ENCODE results near the gene CORO6.

- TF ChIP-seq, protein P1, sequence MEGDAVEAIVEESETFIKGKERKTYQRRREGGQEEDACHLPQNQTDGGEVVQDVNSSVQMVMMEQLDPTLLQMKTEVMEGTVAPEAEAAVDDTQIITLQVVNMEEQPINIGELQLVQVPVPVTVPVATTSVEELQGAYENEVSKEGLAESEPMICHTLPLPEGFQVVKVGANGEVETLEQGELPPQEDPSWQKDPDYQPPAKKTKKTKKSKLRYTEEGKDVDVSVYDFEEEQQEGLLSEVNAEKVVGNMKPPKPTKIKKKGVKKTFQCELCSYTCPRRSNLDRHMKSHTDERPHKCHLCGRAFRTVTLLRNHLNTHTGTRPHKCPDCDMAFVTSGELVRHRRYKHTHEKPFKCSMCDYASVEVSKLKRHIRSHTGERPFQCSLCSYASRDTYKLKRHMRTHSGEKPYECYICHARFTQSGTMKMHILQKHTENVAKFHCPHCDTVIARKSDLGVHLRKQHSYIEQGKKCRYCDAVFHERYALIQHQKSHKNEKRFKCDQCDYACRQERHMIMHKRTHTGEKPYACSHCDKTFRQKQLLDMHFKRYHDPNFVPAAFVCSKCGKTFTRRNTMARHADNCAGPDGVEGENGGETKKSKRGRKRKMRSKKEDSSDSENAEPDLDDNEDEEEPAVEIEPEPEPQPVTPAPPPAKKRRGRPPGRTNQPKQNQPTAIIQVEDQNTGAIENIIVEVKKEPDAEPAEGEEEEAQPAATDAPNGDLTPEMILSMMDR (IDR thresholded peaks at IDR 0.05), result no peak
- TF ChIP-seq POLR2AphosphoS5 (IDR thresholded peaks at IDR 0.05), result no peak
- TF ChIP-seq POLR2A (IDR thresholded peaks at IDR 0.05), result no peak
These were observed at the start of gene CORO6 for GRCh38 chr17:29622337-29623282.

All from breast epithelium (tissue), 3 donors.